ENCODE measurements around the gene OGT. TPM values are rescaled to one million over a fixed set of nuclear protein-coding genes. Genes with fewer than 3 reads are reported as not detected.
"Not testable (repeated sequence)": the region's sequence is repeated elsewhere in the genome, so short reads cannot be mapped to it uniquely, and the experiment has no call there.

The OGT gene
- total RNA-seq, 1 experiment from 2014 or later, result 282 TPM

DNA sequence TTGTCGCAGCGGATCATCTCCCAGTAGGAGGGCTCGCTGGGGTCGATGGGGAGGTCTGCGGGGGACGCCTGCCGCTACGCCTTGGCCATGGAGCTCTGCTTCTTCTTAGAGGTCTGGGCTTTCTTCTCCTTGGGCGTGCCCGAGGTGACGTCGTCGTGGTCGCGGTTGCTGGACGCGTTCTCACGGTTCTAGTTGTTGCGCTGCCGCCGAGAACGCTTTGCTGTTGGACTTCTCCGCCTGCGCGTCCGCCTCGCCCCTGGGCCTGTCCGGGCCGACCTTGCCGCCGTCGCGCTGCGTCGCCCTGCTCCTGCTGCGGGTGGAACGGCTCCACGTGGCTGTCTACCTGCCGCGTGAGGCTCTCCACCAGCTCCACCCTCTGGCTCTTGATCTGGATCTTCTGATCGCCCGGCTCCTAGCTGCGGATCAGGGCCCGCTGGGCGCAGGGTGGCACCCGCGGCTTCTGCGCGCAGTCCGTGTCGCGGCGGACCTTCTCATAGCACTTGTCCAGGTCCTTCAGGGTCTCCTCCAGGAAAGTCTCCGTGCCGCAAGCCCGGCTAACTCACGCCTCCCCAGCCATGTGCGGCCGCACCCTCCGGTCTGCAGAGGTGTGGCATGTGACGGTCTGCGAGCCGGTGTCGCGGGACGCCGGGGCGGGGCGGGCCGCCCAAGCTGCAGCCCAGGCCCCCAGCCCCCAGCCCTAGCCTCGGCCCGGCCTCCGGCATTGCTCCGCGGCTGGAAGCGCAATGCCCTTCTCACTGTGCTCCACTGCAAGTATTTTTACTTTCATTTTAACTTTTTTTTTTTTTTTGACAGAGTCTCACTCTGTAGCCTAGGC is 40.5 kb upstream of the OGT start:
- no TSS peak for BruUV-seq (replicated peaks)
- ChIA-PET POLR2A (interaction anchor here (0.7 to 2.8 kb wide), 3 partner anchors 40 to 52 kb away, joined by 3 to 16 read pairs (median 3); partner anchors contain the start of gene OGT), CTCF (no interaction called here)
- no peaks in the 10 kb centered on the region for H3K4me1 Mint-ChIP-seq (ENCODE audit: insufficient read depth, unreplicated experiment)
- H3K9me3 Mint-ChIP-seq (ENCODE audit: unreplicated experiment), result peaks cover 7% of the 10 kb centered on the region
- no peaks in the 10 kb centered on the region for H3K36me3 Mint-ChIP-seq (ENCODE audit: insufficient read depth, unreplicated experiment)
- TF ChIP-seq, protein P1, sequence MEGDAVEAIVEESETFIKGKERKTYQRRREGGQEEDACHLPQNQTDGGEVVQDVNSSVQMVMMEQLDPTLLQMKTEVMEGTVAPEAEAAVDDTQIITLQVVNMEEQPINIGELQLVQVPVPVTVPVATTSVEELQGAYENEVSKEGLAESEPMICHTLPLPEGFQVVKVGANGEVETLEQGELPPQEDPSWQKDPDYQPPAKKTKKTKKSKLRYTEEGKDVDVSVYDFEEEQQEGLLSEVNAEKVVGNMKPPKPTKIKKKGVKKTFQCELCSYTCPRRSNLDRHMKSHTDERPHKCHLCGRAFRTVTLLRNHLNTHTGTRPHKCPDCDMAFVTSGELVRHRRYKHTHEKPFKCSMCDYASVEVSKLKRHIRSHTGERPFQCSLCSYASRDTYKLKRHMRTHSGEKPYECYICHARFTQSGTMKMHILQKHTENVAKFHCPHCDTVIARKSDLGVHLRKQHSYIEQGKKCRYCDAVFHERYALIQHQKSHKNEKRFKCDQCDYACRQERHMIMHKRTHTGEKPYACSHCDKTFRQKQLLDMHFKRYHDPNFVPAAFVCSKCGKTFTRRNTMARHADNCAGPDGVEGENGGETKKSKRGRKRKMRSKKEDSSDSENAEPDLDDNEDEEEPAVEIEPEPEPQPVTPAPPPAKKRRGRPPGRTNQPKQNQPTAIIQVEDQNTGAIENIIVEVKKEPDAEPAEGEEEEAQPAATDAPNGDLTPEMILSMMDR (IDR thresholded peaks at IDR 0.05; ENCODE audit: unreplicated experiment), result no peak
- DNase-seq (ENCODE audit: unreplicated experiment), result peak; percentile 3
- intact Hi-C loops (cut with micrococcal nuclease), result no loop called here
- peak overlapping the region; percentile 56 for H3K4me3 Mint-ChIP-seq (ENCODE audit: unreplicated experiment)
- peaks cover 30% of the 10 kb centered on the region for H3K27me3 Mint-ChIP-seq (ENCODE audit: insufficient read depth, unreplicated experiment)
- no peak overlapping the region for H3K27ac Mint-ChIP-seq (ENCODE audit: low read depth, unreplicated experiment)

DNA sequence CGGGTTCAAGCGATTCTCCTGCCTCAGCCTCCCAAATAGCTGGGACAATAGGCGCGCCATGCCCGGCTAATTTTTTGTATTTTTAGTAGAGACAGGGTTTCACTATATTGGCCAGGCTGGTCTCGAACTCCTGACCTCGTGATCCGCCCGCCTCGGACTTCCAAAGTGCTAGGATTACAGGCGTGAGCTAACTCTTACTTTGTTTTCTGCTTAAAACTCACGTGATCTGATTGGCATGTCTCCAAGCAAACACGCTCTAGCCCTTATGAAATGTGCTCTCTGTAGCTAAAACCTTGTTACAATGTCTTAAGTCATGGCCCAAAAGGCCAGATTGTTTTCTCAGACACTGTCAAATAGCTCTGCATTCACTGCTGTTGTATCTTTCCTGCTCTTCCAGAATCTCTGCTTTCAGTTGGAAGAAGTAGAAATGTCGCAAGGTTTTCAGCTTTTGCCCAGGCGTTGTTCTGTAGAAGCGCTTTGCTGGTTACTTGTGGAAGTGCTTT is 39.7 kb upstream of the OGT start:
- H3K27ac Mint-ChIP-seq (ENCODE audit: low read depth, unreplicated experiment), result no peak overlapping the region
- H3K9me3 Mint-ChIP-seq (ENCODE audit: unreplicated experiment), result peaks cover 7% of the 10 kb centered on the region
- no peaks in the 10 kb centered on the region for H3K4me1 Mint-ChIP-seq (ENCODE audit: insufficient read depth, unreplicated experiment)
- intact Hi-C loops (cut with micrococcal nuclease), result no loop called here
- DNase-seq (ENCODE audit: unreplicated experiment), result peak; percentile 12
- H3K4me3 Mint-ChIP-seq (ENCODE audit: unreplicated experiment), result peak overlapping the region; percentile 56
- no TSS peak for BruUV-seq (replicated peaks)
- POLR2A ChIA-PET, result interaction anchor here (0.7 to 2.8 kb wide), 3 partner anchors 40 to 52 kb away, joined by 3 to 16 read pairs (median 3); partner anchors contain the start of gene OGT
- TF ChIP-seq, protein P1 (IDR thresholded peaks at IDR 0.05; ENCODE audit: unreplicated experiment), result no peak
- H3K36me3 Mint-ChIP-seq (ENCODE audit: insufficient read depth, unreplicated experiment), result no peaks in the 10 kb centered on the region
- H3K27me3 Mint-ChIP-seq (ENCODE audit: insufficient read depth, unreplicated experiment), result peaks cover 24% of the 10 kb centered on the region
- CTCF ChIA-PET, result interaction anchor here (0.7 kb wide), 1 partner anchor 25 kb away, joined by 3 read pairs; no protein-coding TSS in a partner anchor

- POLR2A ChIA-PET; H3K4me3 Mint-ChIP-seq (ENCODE audit: unreplicated experiment); H3K4me1 Mint-ChIP-seq (ENCODE audit: insufficient read depth, unreplicated experiment); H3K36me3 Mint-ChIP-seq (ENCODE audit: insufficient read depth, unreplicated experiment); intact Hi-C loops (cut with micrococcal nuclease); H3K27ac Mint-ChIP-seq (ENCODE audit: low read depth, unreplicated experiment); H3K9me3 Mint-ChIP-seq (ENCODE audit: unreplicated experiment); BruUV-seq (replicated peaks); DNase-seq (ENCODE audit: unreplicated experiment): not testable (repeated sequence)
- CTCF ChIA-PET, result interaction anchor here (0.7 kb wide), 1 partner anchor 9 kb away, joined by 3 read pairs; no protein-coding TSS in a partner anchor
- peaks cover 24% of the 10 kb centered on the region for H3K27me3 Mint-ChIP-seq (ENCODE audit: insufficient read depth, unreplicated experiment)
These were observed 36.9 kb upstream of the OGT start for GRCh38 chrX:71495979-71496378.

DNA sequence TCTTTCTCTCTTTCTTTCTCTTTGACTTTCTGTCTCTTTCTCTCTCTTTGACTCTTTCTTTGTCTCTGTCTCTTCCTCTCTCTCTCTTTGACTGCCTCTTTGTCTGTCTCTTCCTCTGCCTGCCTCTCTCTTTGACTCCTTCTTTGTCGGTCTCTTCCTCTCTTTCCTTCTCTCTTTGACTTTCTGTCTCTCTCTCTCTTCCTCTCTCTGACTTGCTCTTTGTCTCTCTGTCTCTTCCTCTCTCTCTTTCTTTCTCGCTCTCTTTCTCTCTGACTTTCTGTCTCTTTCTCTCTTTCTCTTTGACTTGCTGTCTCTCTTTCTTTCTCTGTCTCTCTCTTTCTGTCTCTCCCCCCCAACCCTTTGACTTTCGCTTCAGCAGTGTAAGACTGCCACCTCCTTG is 36.4 kb upstream of the OGT start:
- H3K9me3 Mint-ChIP-seq (ENCODE audit: unreplicated experiment), result peaks cover 7% of the 10 kb centered on the region
- peaks cover 24% of the 10 kb centered on the region for H3K27me3 Mint-ChIP-seq (ENCODE audit: insufficient read depth, unreplicated experiment)
- DNase-seq (ENCODE audit: unreplicated experiment), result no peak
- no peaks in the 10 kb centered on the region for H3K4me1 Mint-ChIP-seq (ENCODE audit: insufficient read depth, unreplicated experiment)
- no peak overlapping the region for H3K27ac Mint-ChIP-seq (ENCODE audit: low read depth, unreplicated experiment)
- CTCF ChIA-PET, result no interaction called here
- no TSS peak for BruUV-seq (replicated peaks)
- H3K36me3 Mint-ChIP-seq (ENCODE audit: insufficient read depth, unreplicated experiment), result no peaks in the 10 kb centered on the region
- H3K4me3 Mint-ChIP-seq (ENCODE audit: unreplicated experiment), result no peak overlapping the region
- POLR2A ChIA-PET, result no interaction called here
- TF ChIP-seq, protein P1 (IDR thresholded peaks at IDR 0.05; ENCODE audit: unreplicated experiment), result no peak
- intact Hi-C loops (cut with micrococcal nuclease), result no loop called here

DNA sequence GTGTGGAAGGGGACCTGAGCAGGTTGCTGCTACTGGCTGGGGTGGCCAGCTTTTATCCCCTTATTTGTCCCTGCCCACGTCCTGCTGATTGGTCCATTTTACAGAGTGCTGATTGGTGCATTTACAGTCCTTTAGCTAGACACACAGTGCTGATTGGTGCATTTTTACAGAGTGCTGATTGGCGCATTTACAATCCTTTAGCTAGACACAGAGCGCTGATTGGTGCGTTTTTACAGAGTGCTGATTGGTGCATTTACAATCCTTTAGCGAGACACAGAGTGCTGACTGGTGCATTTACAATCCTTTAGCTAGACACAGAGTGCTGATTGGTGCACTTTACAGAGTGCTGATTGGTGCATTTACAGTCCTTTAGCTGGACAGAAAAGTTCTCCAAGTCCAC is 30.8 kb upstream of the OGT start:
- CTCF ChIA-PET, result interaction anchor here (0.6 kb wide), 1 partner anchor 11 kb away, joined by 8 read pairs; no protein-coding TSS in a partner anchor
- H3K27ac Mint-ChIP-seq (ENCODE audit: low read depth, unreplicated experiment); H3K36me3 Mint-ChIP-seq (ENCODE audit: insufficient read depth, unreplicated experiment); H3K4me1 Mint-ChIP-seq (ENCODE audit: insufficient read depth, unreplicated experiment); DNase-seq (ENCODE audit: unreplicated experiment); BruUV-seq (replicated peaks); H3K9me3 Mint-ChIP-seq (ENCODE audit: unreplicated experiment); POLR2A ChIA-PET; H3K4me3 Mint-ChIP-seq (ENCODE audit: unreplicated experiment); H3K27me3 Mint-ChIP-seq (ENCODE audit: insufficient read depth, unreplicated experiment); intact Hi-C loops (cut with micrococcal nuclease): not testable (repeated sequence)
